OCI-LY1 (cell line): ENCODE data around the gene MFRP.

ENCODE experiments used
- EZH2 ChIP-seq: fragments of 200-600 bp; sonication (generic), shearing (Covaris generic); IDR thresholded peaks from 2 replicates; pipeline ENCODE4 v1.8.0; 2017; ENCODE audit warnings: borderline replicate concordance, mixed run types, mild to moderate bottlenecking, antibody characterized with exemption, low read length, moderate library complexity, mixed read lengths
- TF ChIP-seq, protein P1 (sequence below): fragments of 200-600 bp; sonication (generic), shearing (Covaris generic); IDR thresholded peaks from 2 replicates; pipeline ENCODE4 v1.5.1; 2017; ENCODE audit warnings: mild to moderate bottlenecking, antibody characterized with exemption, low read length, moderate library complexity, mixed read lengths

DNA sequence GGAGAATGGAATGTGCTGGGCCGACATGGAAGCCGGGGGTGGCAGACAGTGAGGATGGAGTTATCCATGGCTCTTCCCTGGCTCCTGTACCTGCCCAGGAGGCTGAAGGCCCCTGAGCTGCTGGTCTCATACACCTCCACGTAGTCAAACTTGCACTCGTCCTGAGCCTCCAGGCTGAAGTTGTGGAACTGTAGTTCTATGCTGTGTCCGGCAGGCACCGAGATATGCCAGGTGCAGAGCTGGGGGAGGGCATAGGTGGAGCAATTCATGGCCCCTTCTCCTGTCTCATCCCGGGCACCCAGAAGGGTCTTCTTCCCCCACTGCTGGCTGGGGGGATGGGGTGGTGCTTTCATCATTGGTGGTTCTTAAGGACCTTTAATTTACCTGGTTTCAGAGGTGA lies 2.8 kb downstream of the MFRP start:
- TF ChIP-seq, protein P1, sequence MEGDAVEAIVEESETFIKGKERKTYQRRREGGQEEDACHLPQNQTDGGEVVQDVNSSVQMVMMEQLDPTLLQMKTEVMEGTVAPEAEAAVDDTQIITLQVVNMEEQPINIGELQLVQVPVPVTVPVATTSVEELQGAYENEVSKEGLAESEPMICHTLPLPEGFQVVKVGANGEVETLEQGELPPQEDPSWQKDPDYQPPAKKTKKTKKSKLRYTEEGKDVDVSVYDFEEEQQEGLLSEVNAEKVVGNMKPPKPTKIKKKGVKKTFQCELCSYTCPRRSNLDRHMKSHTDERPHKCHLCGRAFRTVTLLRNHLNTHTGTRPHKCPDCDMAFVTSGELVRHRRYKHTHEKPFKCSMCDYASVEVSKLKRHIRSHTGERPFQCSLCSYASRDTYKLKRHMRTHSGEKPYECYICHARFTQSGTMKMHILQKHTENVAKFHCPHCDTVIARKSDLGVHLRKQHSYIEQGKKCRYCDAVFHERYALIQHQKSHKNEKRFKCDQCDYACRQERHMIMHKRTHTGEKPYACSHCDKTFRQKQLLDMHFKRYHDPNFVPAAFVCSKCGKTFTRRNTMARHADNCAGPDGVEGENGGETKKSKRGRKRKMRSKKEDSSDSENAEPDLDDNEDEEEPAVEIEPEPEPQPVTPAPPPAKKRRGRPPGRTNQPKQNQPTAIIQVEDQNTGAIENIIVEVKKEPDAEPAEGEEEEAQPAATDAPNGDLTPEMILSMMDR, result no peak
- TF ChIP-seq EZH2, result no peak
